Smooth muscle cell (in vitro differentiated cells): ENCODE measurements around the gene KY. TPM values are rescaled to one million over a fixed set of nuclear protein-coding genes. Genes with fewer than 3 reads are reported as not detected.
"Not testable (repeated sequence)": the region's sequence is repeated elsewhere in the genome, so short reads cannot be mapped to it uniquely, and the experiment has no call there.

Experiments used
- DNase-seq: peaks from one replicate; lab custom pipeline; 2025; ENCODE audit not compliant: unreplicated experiment; lab: John Stamatoyannopoulos, UW
- H2AFZ ChIP-seq: fragments of 200-600 bp; sonication (generic); 2 replicates; pipeline ENCODE4 v1.6.0; 2016; ENCODE audit warnings: antibody characterized with exemption, low read depth, mild to moderate bottlenecking
- H3F3A ChIP-seq: fragments of 200-600 bp; sonication (generic); 2 replicates; pipeline ENCODE4 v1.6.0; 2017; ENCODE audit warnings: antibody characterized with exemption, low read depth
- H3K27ac ChIP-seq: fragments of 200-600 bp; sonication (generic); 2 replicates; pipeline ENCODE4 v1.5.1; 2016; ENCODE audit warnings: low read depth, mild to moderate bottlenecking
- H3K27me3 ChIP-seq: fragments of 200-600 bp; sonication (generic); 2 replicates; pipeline ENCODE4 v1.6.1; 2016; ENCODE audit warnings: low read depth, mild to moderate bottlenecking
- H3K36me3 ChIP-seq: fragments of 200-600 bp; sonication (generic); 2 replicates; pipeline ENCODE4 v1.5.1; 2016; ENCODE audit warnings: low read depth
- H3K4me1 ChIP-seq: fragments of 200-600 bp; sonication (generic); 2 replicates; pipeline ENCODE4 v1.5.1; 2016; ENCODE audit warnings: low read depth
- H3K4me2 ChIP-seq: fragments of 200-600 bp; sonication (generic); 2 replicates; pipeline ENCODE4 v1.6.0; 2016; ENCODE audit warnings: mild to moderate bottlenecking
- H3K4me3 ChIP-seq: fragments of 200-600 bp; sonication (generic); 2 replicates; pipeline ENCODE4 v1.5.1; 2016; ENCODE audit warnings: mild to moderate bottlenecking
- H3K79me2 ChIP-seq: fragments of 200-600 bp; sonication (generic); 2 replicates; pipeline ENCODE4 v1.6.0; 2016; ENCODE audit warnings: low read depth, mild to moderate bottlenecking
- H3K9ac ChIP-seq: fragments of 200-600 bp; sonication (generic); 2 replicates; pipeline ENCODE4 v1.6.0; 2016; ENCODE audit warnings: low read depth
- H3K9me3 ChIP-seq: fragments of 200-600 bp; sonication (generic); replicated peaks from 2 replicates; pipeline ENCODE4 v1.5.1; 2016; ENCODE audit warnings: low read depth
- H4K20me1 ChIP-seq: fragments of 200-600 bp; sonication (generic); 2 replicates; pipeline ENCODE4 v1.6.0; 2016; ENCODE audit warnings: low read depth
- CTCF ChIP-seq: fragments of 200-600 bp; sonication (generic); IDR thresholded peaks from 2 replicates; pipeline ENCODE4 v1.5.1; 2017; ENCODE audit warnings: borderline replicate concordance, mild to moderate bottlenecking, antibody characterized with exemption; ENCODE audit not compliant: insufficient read depth, poor library complexity, severe bottlenecking
- WGBS: methylation state at CpG from one replicate; pipeline ENCODE4 v1.1.7; 2016; ENCODE audit warnings: low lambda C conversion rate; 5-methylcytosine and 5-hydroxymethylcytosine counted together
- polyA plus RNA-seq: library from polyadenylated mRNA; unstranded; fragments of >200 nt; fragmentation: Nextera tagmentation; extraction: Ambion mirVana; gene quantifications from 2 replicates; pipeline ENCODE4 v1.2.1, GENCODE V29; 2016
- total RNA-seq: library from RNA; depleted of rRNA; stranded (reverse); fragments of >200 nt; gene quantifications from 2 replicates; pipeline ENCODE4 v1.2.3, GENCODE V29; 2014

Gene KY
- total and polyA plus RNA-seq, 2 experiments from 2014 or later, result 0.07 to 0.09 TPM

- H3K4me3 ChIP-seq, result no peak overlapping the region
- H3K27ac ChIP-seq, result no peak overlapping the region
- H3K9me3 ChIP-seq, result no peaks in the 10 kb centered on the region
- no peak for TF ChIP-seq CTCF
- 90% methylated on average over 6 of the region's 6 CpGs for WGBS
- H2AFZ ChIP-seq, result no peak overlapping the region
- H3K36me3 ChIP-seq, result no peaks in the 10 kb centered on the region
- no peaks in the 10 kb centered on the region for H3K27me3 ChIP-seq
- no peak for DNase-seq
- H3K79me2 ChIP-seq, result no peaks in the 10 kb centered on the region
- no peaks in the 10 kb centered on the region for H3K4me1 ChIP-seq
- H3K9ac ChIP-seq, result no peak overlapping the region
- no peaks in the 10 kb centered on the region for H3F3A ChIP-seq
- H3K4me2 ChIP-seq, result no peak overlapping the region
- no peaks in the 10 kb centered on the region for H4K20me1 ChIP-seq
Measured at GRCh38 chr3:134576426-134576825, 74.4 kb downstream of the KY start.

- not testable (repeated sequence) for H3K79me2 ChIP-seq, DNase-seq, H3F3A ChIP-seq, H3K9ac ChIP-seq, H4K20me1 ChIP-seq, H3K4me2 ChIP-seq, H3K27me3 ChIP-seq, H3K4me1 ChIP-seq, H2AFZ ChIP-seq, H3K9me3 ChIP-seq, H3K27ac ChIP-seq, H3K36me3 ChIP-seq, H3K4me3 ChIP-seq
- 93% methylated on average over 2 of the region's 2 CpGs for WGBS
Measured at GRCh38 chr3:134569899-134570298, 80.9 kb downstream of the KY start.

- WGBS, result 79% methylated on average over 6 of the region's 6 CpGs
- Histone ChIP-seq H3K27me3 (no peaks in the 10 kb centered on the region), H3K79me2 (no peaks in the 10 kb centered on the region), H2AFZ (no peak overlapping the region), H3K4me3 (no peak overlapping the region), H4K20me1 (no peaks in the 10 kb centered on the region), H3F3A (no peaks in the 10 kb centered on the region), H3K9ac (no peak overlapping the region), H3K9me3 (no peaks in the 10 kb centered on the region), H3K4me2 (no peak overlapping the region), H3K4me1 (no peaks in the 10 kb centered on the region), H3K36me3 (no peaks in the 10 kb centered on the region), H3K27ac (no peak overlapping the region)
- TF ChIP-seq CTCF, result no peak
- no peak for DNase-seq
Measured at GRCh38 chr3:134568790-134569189, 82.0 kb downstream of the KY start.

DNA sequence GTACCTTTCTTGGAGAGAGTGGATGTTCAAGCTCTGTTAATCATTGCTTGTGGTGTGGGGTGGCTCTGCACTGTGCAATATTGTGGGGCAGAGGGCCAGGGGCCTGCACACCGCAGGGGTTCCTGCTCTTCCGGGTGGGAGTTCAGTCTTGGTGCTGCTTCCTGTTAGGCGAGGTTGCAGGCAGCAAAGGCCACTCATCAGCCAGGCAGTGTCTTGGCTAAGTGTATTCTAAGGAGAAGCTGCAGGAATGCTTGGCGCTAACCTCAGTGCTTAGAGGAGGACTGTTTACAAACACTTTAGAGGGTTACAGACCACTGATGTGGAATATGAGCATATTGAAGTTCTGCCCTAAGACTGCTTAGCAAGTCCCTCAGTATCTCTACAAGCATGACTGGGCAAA lies 83.2 kb downstream of the KY start:
- H3K27ac ChIP-seq, result no peak overlapping the region
- no peak overlapping the region for H3K4me3 ChIP-seq
- no peaks in the 10 kb centered on the region for H3K79me2 ChIP-seq
- H4K20me1 ChIP-seq, result no peaks in the 10 kb centered on the region
- DNase-seq, result no peak
- H3K9ac ChIP-seq, result no peak overlapping the region
- no peaks in the 10 kb centered on the region for H3K27me3 ChIP-seq
- H3K9me3 ChIP-seq, result no peaks in the 10 kb centered on the region
- no peak for TF ChIP-seq CTCF
- H3K4me2 ChIP-seq, result no peak overlapping the region
- 93% methylated on average over 4 of the region's 4 CpGs for WGBS
- H2AFZ ChIP-seq, result no peak overlapping the region
- no peaks in the 10 kb centered on the region for H3K36me3 ChIP-seq
- no peaks in the 10 kb centered on the region for H3K4me1 ChIP-seq
- no peaks in the 10 kb centered on the region for H3F3A ChIP-seq
